Hepatocyte (in vitro differentiated cells): ENCODE data around the gene IL20. TPM values are rescaled to one million over a fixed set of nuclear protein-coding genes. Genes with fewer than 3 reads are reported as not detected.

Source experiments
- DNase-seq: peaks from one replicate; pipeline ENCODE4 v3.0.0-alpha.2; 2016; ENCODE audit warnings: low spot score
- H2AFZ ChIP-seq: fragments of 200-600 bp; sonication (generic); 2 replicates; pipeline ENCODE4 v1.6.0; 2016; ENCODE audit warnings: antibody characterized with exemption, mild to moderate bottlenecking
- H3K27ac ChIP-seq: fragments of 200-600 bp; sonication (generic); 2 replicates; pipeline ENCODE4 v1.5.1; 2016; ENCODE audit warnings: mild to moderate bottlenecking
- H3K27me3 ChIP-seq: fragments of 200-600 bp; sonication (generic); 2 replicates; pipeline ENCODE4 v1.6.1; 2016
- H3K36me3 ChIP-seq: fragments of 200-600 bp; sonication (generic); replicated peaks from 2 replicates; pipeline ENCODE4 v1.5.1; 2016; ENCODE audit warnings: low read depth; ENCODE audit not compliant: insufficient read depth
- H3K4me1 ChIP-seq: fragments of 200-600 bp; sonication (generic); 2 replicates; pipeline ENCODE4 v1.5.1; 2016; ENCODE audit warnings: mild to moderate bottlenecking, moderate library complexity; ENCODE audit not compliant: insufficient read depth
- H3K4me2 ChIP-seq: fragments of 200-600 bp; sonication (generic); 2 replicates; pipeline ENCODE4 v1.6.0; 2016
- H3K4me3 ChIP-seq: fragments of 200-600 bp; sonication (generic); 2 replicates; pipeline ENCODE4 v1.5.1; 2016; ENCODE audit warnings: mild to moderate bottlenecking
- H3K79me2 ChIP-seq: fragments of 200-600 bp; sonication (generic); 2 replicates; pipeline ENCODE4 v1.6.0; 2017; ENCODE audit warnings: mild to moderate bottlenecking
- H3K9me2 ChIP-seq: fragments of 200-600 bp; sonication (generic); replicated peaks from 2 replicates; pipeline ENCODE4 v1.6.0; 2017; ENCODE audit warnings: mild to moderate bottlenecking; ENCODE audit not compliant: insufficient read depth
- H3K9me3 ChIP-seq: fragments of 200-600 bp; sonication (generic); 2 replicates; pipeline ENCODE4 v1.5.1; 2016; ENCODE audit warnings: low read depth, mild to moderate bottlenecking
- H4K20me1 ChIP-seq: fragments of 200-600 bp; sonication (generic); 2 replicates; pipeline ENCODE4 v1.6.0; 2016; ENCODE audit warnings: mild to moderate bottlenecking; ENCODE audit not compliant: insufficient read depth, poor library complexity, severe bottlenecking
- CTCF ChIP-seq: fragments of 200-600 bp; sonication (generic); IDR thresholded peaks from 2 replicates; pipeline ENCODE4 v1.5.1; 2016; ENCODE audit warnings: antibody characterized with exemption, mild to moderate bottlenecking; ENCODE audit not compliant: poor library complexity
- EZH2 ChIP-seq: fragments of 200-600 bp; sonication (generic); IDR thresholded peaks from 2 replicates; pipeline ENCODE4 v1.6.1; 2016; ENCODE audit warnings: antibody characterized with exemption, mild to moderate bottlenecking, borderline replicate concordance
- EZH2phosphoT487 ChIP-seq: fragments of 200-600 bp; sonication (generic); IDR thresholded peaks from one replicate; pipeline ENCODE4 v1.6.1; 2018; ENCODE audit warnings: antibody characterized with exemption, mild to moderate bottlenecking, low read depth, moderate library complexity; ENCODE audit not compliant: unreplicated experiment, severe bottlenecking
- WGBS: methylation state at CpG from one replicate; pipeline ENCODE4 v1.1.6; 2016; ENCODE audit warnings: low lambda C conversion rate; ENCODE audit errors: missing lambda C conversion rate; 5-methylcytosine and 5-hydroxymethylcytosine counted together
- polyA plus RNA-seq: library from polyadenylated mRNA; unstranded; fragments of >200 nt; fragmentation: Nextera tagmentation; extraction: Ambion mirVana; gene quantifications from 2 replicates; pipeline ENCODE4 v1.2.1, GENCODE V29; 2016
- total RNA-seq: library from RNA; depleted of rRNA; stranded (reverse); fragments of >200 nt; gene quantifications from 2 replicates; pipeline ENCODE4 v1.2.3, GENCODE V29; 2014

Gene IL20
- total and polyA plus RNA-seq, 2 experiments from 2014 or later: not detected

GRCh38 chr1:206843626-206844025 is 21.8 kb upstream of the IL20 start:
- H3K79me2 ChIP-seq: no peaks in the 10 kb centered on the region
- H3K27ac ChIP-seq: no peak overlapping the region
- no peak overlapping the region for H3K4me2 ChIP-seq
- H3K4me1 ChIP-seq: peaks cover 6% of the 10 kb centered on the region
- no peak for DNase-seq
- H2AFZ ChIP-seq: no peak overlapping the region
- H3K36me3 ChIP-seq: no peaks in the 10 kb centered on the region
- no peaks in the 10 kb centered on the region for H3K9me3 ChIP-seq
- 90% methylated on average over 4 of the region's 4 CpGs for WGBS
- no peaks in the 10 kb centered on the region for H4K20me1 ChIP-seq
- no peaks in the 10 kb centered on the region for H3K9me2 ChIP-seq
- TF ChIP-seq EZH2 (no peak), EZH2phosphoT487 (no peak), CTCF (no peak)
- no peaks in the 10 kb centered on the region for H3K27me3 ChIP-seq
- H3K4me3 ChIP-seq: no peak overlapping the region

- no peak for DNase-seq
- Histone ChIP-seq H2AFZ (no peak overlapping the region), H3K27me3 (peaks cover 6% of the 10 kb centered on the region), H4K20me1 (no peaks in the 10 kb centered on the region), H3K4me2 (no peak overlapping the region), H3K4me3 (no peak overlapping the region), H3K9me3 (no peaks in the 10 kb centered on the region), H3K79me2 (no peaks in the 10 kb centered on the region), H3K9me2 (no peaks in the 10 kb centered on the region), H3K4me1 (peaks cover 6% of the 10 kb centered on the region), H3K36me3 (no peaks in the 10 kb centered on the region), H3K27ac (no peak overlapping the region)
- TF ChIP-seq CTCF (no peak), EZH2phosphoT487 (no peak), EZH2 (no peak)
Measured at GRCh38 chr1:206846487-206846886, 18.9 kb upstream of the IL20 start.

- H3K9me2 ChIP-seq: no peaks in the 10 kb centered on the region
- H3K36me3 ChIP-seq: no peaks in the 10 kb centered on the region
- H3K4me2 ChIP-seq: no peak overlapping the region
- H3K9me3 ChIP-seq: no peaks in the 10 kb centered on the region
- H3K4me3 ChIP-seq: no peak overlapping the region
- WGBS: 93% methylated on average over 3 of the region's 3 CpGs
- TF ChIP-seq CTCF: no peak
- TF ChIP-seq EZH2: no peak
- TF ChIP-seq EZH2phosphoT487: no peak
- no peak for DNase-seq
- peaks cover 6% of the 10 kb centered on the region for H3K4me1 ChIP-seq
- no peak overlapping the region for H2AFZ ChIP-seq
- peaks cover 6% of the 10 kb centered on the region for H3K27me3 ChIP-seq
- no peaks in the 10 kb centered on the region for H3K79me2 ChIP-seq
- H4K20me1 ChIP-seq: no peaks in the 10 kb centered on the region
- peak overlapping the region; percentile 37 for H3K27ac ChIP-seq
Measured at GRCh38 chr1:206847337-206847834, 18.0 kb upstream of the IL20 start.

- 85% methylated on average over 1 of the region's 1 CpG for WGBS
- no peaks in the 10 kb centered on the region for H4K20me1 ChIP-seq
- no peaks in the 10 kb centered on the region for H3K9me2 ChIP-seq
- H3K4me1 ChIP-seq: peaks cover 6% of the 10 kb centered on the region
- H3K36me3 ChIP-seq: no peaks in the 10 kb centered on the region
- no peaks in the 10 kb centered on the region for H3K9me3 ChIP-seq
- DNase-seq: no peak
- no peak overlapping the region for H3K4me3 ChIP-seq
- H2AFZ ChIP-seq: no peak overlapping the region
- no peak for TF ChIP-seq EZH2
- H3K27ac ChIP-seq: peak overlapping the region; percentile 37
- H3K79me2 ChIP-seq: no peaks in the 10 kb centered on the region
- peaks cover 6% of the 10 kb centered on the region for H3K27me3 ChIP-seq
- H3K4me2 ChIP-seq: no peak overlapping the region
Measured at GRCh38 chr1:206847946-206848345, 17.5 kb upstream of the IL20 start.
